ENCODE measurements around the gene C11orf86. TPM values are rescaled to one million over a fixed set of nuclear protein-coding genes. Genes with fewer than 3 reads are reported as not detected.

C11orf86 gene
- total and polyA plus RNA-seq, 2 donors (not counting 3 experiments of a cell fraction or from before 2014, with no cell fraction given): not detected

- intact Hi-C loops (cut with micrococcal nuclease): loop anchor here (2.0 kb wide), 2 partner anchors 91 to 117 kb away; partner anchors contain the start of gene LRFN4
- POLR2A ChIA-PET: no interaction called here
- H2AFZ ChIP-seq (ENCODE audit: low read depth, low read length): no peak overlapping the region
These were observed 1.0 kb upstream of the C11orf86 start for GRCh38 chr11:66973956-66974580.

GRCh38 chr11:66975405-66976027, 412 bp downstream of the C11orf86 start:
- Histone ChIP-seq H3K4me3 (replicated peaks in 1 of 3; ENCODE audit: insufficient read depth in 1 of 3, low read depth in 1 of 3, low read length in 3 of 3) (no peak overlapping the region), H3K27ac (ENCODE audit: insufficient read depth, low read depth, low read length) (no peak overlapping the region), H3K9ac (replicated peaks; ENCODE audit: extremely low read depth, insufficient read depth, low read length) (no peak overlapping the region), H3K4me2 (ENCODE audit: insufficient read depth, low read length) (no peak overlapping the region), H3K36me3 (ENCODE audit: control insufficient read depth in 2 of 2, extremely low read depth in 1 of 2, insufficient read depth in 2 of 2, low read length in 2 of 2) (no peaks in the 10 kb centered on the region), H3K79me2 (ENCODE audit: control insufficient read depth, insufficient read depth, low read length) (no peaks in the 10 kb centered on the region), H3K27me3 (ENCODE audit: control insufficient read depth in 2 of 2, insufficient read depth in 2 of 2, low read length in 2 of 2) (no peaks in the 10 kb centered on the region), H3K9me1 (replicated peaks; ENCODE audit: control insufficient read depth, extremely low read depth, insufficient read depth, low read length) (no peaks in the 10 kb centered on the region), H2AFZ (ENCODE audit: low read depth, low read length) (no peak overlapping the region), H3K4me1 (ENCODE audit: control insufficient read depth, extremely low read depth, insufficient read depth, low read length) (peaks cover 9% of the 10 kb centered on the region), H3K9me3 (replicated peaks; ENCODE audit: control insufficient read depth, insufficient read depth, low read length) (no peaks in the 10 kb centered on the region), H4K20me1 (replicated peaks; ENCODE audit: control insufficient read depth, extremely low read depth, insufficient read depth, low read length) (no peaks in the 10 kb centered on the region)
- DNase-seq (ENCODE audit: low read depth, low spot score) (no peak), FAIRE-seq (no peak)
- no TSS peak for BruUV-seq (replicated peaks)
- TF ChIP-seq CTCF (IDR thresholded peaks at IDR 0.05; ENCODE audit: extremely low read depth in 1 of 2, insufficient read depth in 1 of 2, low read depth in 1 of 2, low read length in 2 of 2) (no peak), FOS (IDR thresholded peaks at IDR 0.05; ENCODE audit: borderline replicate concordance, insufficient read depth, low read length) (no peak), EZH2 (IDR thresholded peaks at IDR 0.05; ENCODE audit: borderline replicate concordance, low read depth, low read length, severe bottlenecking) (no peak), MYC (IDR thresholded peaks at IDR 0.05; ENCODE audit: low read depth, low read length) (no peak), JUN (IDR thresholded peaks at IDR 0.05; ENCODE audit: borderline replicate concordance, insufficient read depth, insufficient read length, low read depth) (no peak), GATA2 (IDR thresholded peaks at IDR 0.05; ENCODE audit: insufficient read depth, insufficient read length, low read depth, low read length) (no peak), POLR2AphosphoS5 (IDR thresholded peaks at IDR 0.05; ENCODE audit: insufficient read depth, low read depth, low read length) (no peak), POLR2A (IDR thresholded peaks at IDR 0.05; ENCODE audit: low read depth, low read length) (no peak)
- TF ChIP-seq, protein P1, sequence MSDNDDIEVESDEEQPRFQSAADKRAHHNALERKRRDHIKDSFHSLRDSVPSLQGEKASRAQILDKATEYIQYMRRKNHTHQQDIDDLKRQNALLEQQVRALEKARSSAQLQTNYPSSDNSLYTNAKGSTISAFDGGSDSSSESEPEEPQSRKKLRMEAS (IDR thresholded peaks at IDR 0.05; ENCODE audit: insufficient read depth, insufficient read length): no peak
- ChIA-PET POLR2A (no interaction called here), CTCF (interaction anchor here (0.6 to 2.8 kb wide), 40 partner anchors 9 to 297 kb away, joined by 3 to 49 read pairs (median 4); partner anchors contain the start of genes PC and RCE1)
- dilution Hi-C loops (cut with MboI; ENCODE audit: extremely low pct_ligation_motif_present, low sequenced_read_pairs): no loop called here
- intact Hi-C loops (cut with micrococcal nuclease): loop anchor here (1.0 to 2.0 kb wide), 4 partner anchors 93 to 281 kb away; partner anchors contain the start of gene LRFN4

More at GRCh38 chr11:66973956-66974580, 1.0 kb upstream of the C11orf86 start:
- Histone ChIP-seq H3K9me1 (replicated peaks; ENCODE audit: control insufficient read depth, extremely low read depth, insufficient read depth, low read length) (no peaks in the 10 kb centered on the region), H3K9ac (replicated peaks; ENCODE audit: extremely low read depth, insufficient read depth, low read length) (no peak overlapping the region), H3K27me3 (ENCODE audit: control insufficient read depth in 2 of 2, insufficient read depth in 2 of 2, low read length in 2 of 2) (no peaks in the 10 kb centered on the region), H4K20me1 (replicated peaks; ENCODE audit: control insufficient read depth, extremely low read depth, insufficient read depth, low read length) (no peaks in the 10 kb centered on the region), H3K27ac (ENCODE audit: insufficient read depth, low read depth, low read length) (no peak overlapping the region), H3K4me1 (ENCODE audit: control insufficient read depth, extremely low read depth, insufficient read depth, low read length) (peaks cover 13% of the 10 kb centered on the region), H3K79me2 (ENCODE audit: control insufficient read depth, insufficient read depth, low read length) (no peaks in the 10 kb centered on the region), H3K36me3 (ENCODE audit: control insufficient read depth in 2 of 2, extremely low read depth in 1 of 2, insufficient read depth in 2 of 2, low read length in 2 of 2) (no peaks in the 10 kb centered on the region), H3K4me2 (ENCODE audit: insufficient read depth, low read length) (no peak overlapping the region), H3K4me3 (replicated peaks in 1 of 3; ENCODE audit: insufficient read depth in 1 of 3, low read depth in 1 of 3, low read length in 3 of 3) (no peak overlapping the region), H3K9me3 (replicated peaks; ENCODE audit: control insufficient read depth, insufficient read depth, low read length) (no peaks in the 10 kb centered on the region)
- dilution Hi-C loops (cut with MboI; ENCODE audit: extremely low pct_ligation_motif_present, low sequenced_read_pairs): no loop called here
- CTCF ChIA-PET: interaction anchor here (1.1 to 2.4 kb wide), 3 partner anchors 91 to 122 kb away, joined by 3 to 12 read pairs (median 3); no protein-coding TSS in a partner anchor
- no peak for DNase-seq (ENCODE audit: low read depth, low spot score)
- no peak for TF ChIP-seq POLR2AphosphoS5 (IDR thresholded peaks at IDR 0.05; ENCODE audit: insufficient read depth, low read depth, low read length)
- FAIRE-seq: no peak
- BruUV-seq (replicated peaks): no TSS peak
